Stomach (tissue), 4 donors: Measurements from ENCODE around the gene GOLGA8N.
"Not testable (repeated sequence)": the region's sequence is repeated elsewhere in the genome, so short reads cannot be mapped to it uniquely, and the experiment has no call there.

Experiments
- EP300 ChIP-seq: sonication (generic); formaldehyde crosslinking; IDR thresholded peaks from one replicate; pipeline ENCODE4 v1.6.1; 2017; ENCODE audit warnings: antibody characterized with exemption
- POLR2A ChIP-seq, 4 donors: fragments of 450-650 bp; IDR thresholded peaks; one replicate each; pipeline ENCODE4 v1.6.1; 2016; ENCODE audit warnings: antibody characterized with exemption in 4 of 4, control low read depth in 2 of 4, mild to moderate bottlenecking in 1 of 4, moderate library complexity in 1 of 4
- POLR2AphosphoS5 ChIP-seq, 3 donors: sonication (generic); formaldehyde crosslinking; IDR thresholded peaks; one replicate each; pipeline ENCODE4 v1.6.1; 2016; ENCODE audit warnings: antibody characterized with exemption in 3 of 3
- TF ChIP-seq, protein P1 (sequence below), 7 experiments: fragments of 450-650 bp in 4 of 7; fragments of 200-600 bp in 3 of 7; sonication (generic) in 3 of 7; IDR thresholded peaks; one replicate each; pipeline ENCODE4 v1.5.1; 2016 to 2019; ENCODE audit warnings: antibody characterized with exemption in 7 of 7, control low read depth in 2 of 7, mild to moderate bottlenecking in 1 of 7

GRCh38 chr15:32609518-32609917 is 16.3 kb downstream of the GOLGA8N start:
- TF ChIP-seq POLR2A (IDR thresholded peaks at IDR 0.05); POLR2AphosphoS5 (IDR thresholded peaks at IDR 0.05); EP300: not testable (repeated sequence)
- TF ChIP-seq, protein P1, sequence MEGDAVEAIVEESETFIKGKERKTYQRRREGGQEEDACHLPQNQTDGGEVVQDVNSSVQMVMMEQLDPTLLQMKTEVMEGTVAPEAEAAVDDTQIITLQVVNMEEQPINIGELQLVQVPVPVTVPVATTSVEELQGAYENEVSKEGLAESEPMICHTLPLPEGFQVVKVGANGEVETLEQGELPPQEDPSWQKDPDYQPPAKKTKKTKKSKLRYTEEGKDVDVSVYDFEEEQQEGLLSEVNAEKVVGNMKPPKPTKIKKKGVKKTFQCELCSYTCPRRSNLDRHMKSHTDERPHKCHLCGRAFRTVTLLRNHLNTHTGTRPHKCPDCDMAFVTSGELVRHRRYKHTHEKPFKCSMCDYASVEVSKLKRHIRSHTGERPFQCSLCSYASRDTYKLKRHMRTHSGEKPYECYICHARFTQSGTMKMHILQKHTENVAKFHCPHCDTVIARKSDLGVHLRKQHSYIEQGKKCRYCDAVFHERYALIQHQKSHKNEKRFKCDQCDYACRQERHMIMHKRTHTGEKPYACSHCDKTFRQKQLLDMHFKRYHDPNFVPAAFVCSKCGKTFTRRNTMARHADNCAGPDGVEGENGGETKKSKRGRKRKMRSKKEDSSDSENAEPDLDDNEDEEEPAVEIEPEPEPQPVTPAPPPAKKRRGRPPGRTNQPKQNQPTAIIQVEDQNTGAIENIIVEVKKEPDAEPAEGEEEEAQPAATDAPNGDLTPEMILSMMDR (IDR thresholded peaks at IDR 0.05): not testable (repeated sequence)
